Activated T-cell treated with anti-CD3 and anti-CD28 coated beads, Interleukin-2, amount 50 U/mL, for 4 hours (primary cell): ENCODE measurements around the gene ERCC2. TPM values are rescaled to one million over a fixed set of nuclear protein-coding genes. Genes with fewer than 3 reads are reported as not detected.
"Not testable (repeated sequence)": the region's sequence is repeated elsewhere in the genome, so short reads cannot be mapped to it uniquely, and the experiment has no call there.

Experiments used
- ATAC-seq, 2 donors: fragments of 200-7000 bp; cut with Tn5 transposase; one replicate each; pipeline ENCODE4 v1.10.0; 2021
- DNase-seq: peaks from one replicate; pipeline ENCODE4 v3.0.0-alpha.2; 2020
- H3K27me3 Mint-ChIP-seq: one replicate; pipeline ENCODE4 v1.8.0; 2021; ENCODE audit warnings: low read depth, mixed read lengths
- H3K36me3 Mint-ChIP-seq: one replicate; pipeline ENCODE4 v1.8.0; 2022; ENCODE audit warnings: mixed read lengths; ENCODE audit not compliant: insufficient read depth
- H3K4me1 Mint-ChIP-seq: one replicate; pipeline ENCODE4 v1.8.0; 2021; ENCODE audit warnings: low read depth, mixed read lengths
- H3K4me3 Mint-ChIP-seq: one replicate; pipeline ENCODE4 v1.8.0; 2021; ENCODE audit warnings: mild to moderate bottlenecking, moderate library complexity, mixed read lengths
- H3K9me3 Mint-ChIP-seq: one replicate; pipeline ENCODE4 v1.8.0; 2021; ENCODE audit warnings: mixed read lengths
- total RNA-seq, 3 donors: library from RNA; stranded (reverse); gene quantifications; one replicate each; pipeline ENCODE4 v1.2.1, GENCODE V29; 2021

The ERCC2 gene
- total RNA-seq, 3 donors from 2014 or later, result 22.2 to 23.8 (median 23.8) TPM

GRCh38 chr19:45320997-45321775, 49.2 kb downstream of the ERCC2 start:
- peaks cover 47% of the 10 kb centered on the region for H3K27me3 Mint-ChIP-seq

GRCh38 chr19:45315304-45315703, 55.1 kb downstream of the ERCC2 start:
- no peak for DNase-seq

More at GRCh38 chr19:45320997-45321775, 49.2 kb downstream of the ERCC2 start:
- Mint-ChIP-seq H3K9me3 (no peaks in the 10 kb centered on the region), H3K4me1 (no peaks in the 10 kb centered on the region), H3K4me3 (no peak overlapping the region), H3K36me3 (no peaks in the 10 kb centered on the region)
- DNase-seq, result no peak
- ATAC-seq, result no peak

GRCh38 chr19:45314708-45315245, 55.6 kb downstream of the ERCC2 start:
- no peaks in the 10 kb centered on the region for H3K36me3 Mint-ChIP-seq
- no peaks in the 10 kb centered on the region for H3K4me1 Mint-ChIP-seq
- peaks cover 43% of the 10 kb centered on the region for H3K27me3 Mint-ChIP-seq
- ATAC-seq (no peak), DNase-seq (no peak)
- no peak overlapping the region for H3K4me3 Mint-ChIP-seq
- no peaks in the 10 kb centered on the region for H3K9me3 Mint-ChIP-seq

More at GRCh38 chr19:45315304-45315703, 55.1 kb downstream of the ERCC2 start:
- H3K36me3 Mint-ChIP-seq, result no peaks in the 10 kb centered on the region
- H3K4me3 Mint-ChIP-seq, result no peak overlapping the region
- H3K9me3 Mint-ChIP-seq, result no peaks in the 10 kb centered on the region
- peaks cover 45% of the 10 kb centered on the region for H3K27me3 Mint-ChIP-seq
- ATAC-seq, result no peak
- no peaks in the 10 kb centered on the region for H3K4me1 Mint-ChIP-seq

GRCh38 chr19:45312285-45312684, 58.1 kb downstream of the ERCC2 start:
- not testable (repeated sequence) for H3K4me1 Mint-ChIP-seq, ATAC-seq, H3K4me3 Mint-ChIP-seq, H3K36me3 Mint-ChIP-seq, DNase-seq, H3K9me3 Mint-ChIP-seq
- H3K27me3 Mint-ChIP-seq, result peaks cover 29% of the 10 kb centered on the region

- Mint-ChIP-seq H3K36me3 (no peaks in the 10 kb centered on the region), H3K4me1 (no peaks in the 10 kb centered on the region), H3K9me3 (no peaks in the 10 kb centered on the region), H3K27me3 (peaks cover 25% of the 10 kb centered on the region), H3K4me3 (no peak overlapping the region)
- ATAC-seq (no peak), DNase-seq (no peak)
These were observed 58.8 kb downstream of the ERCC2 start for GRCh38 chr19:45311621-45312020.

GRCh38 chr19:45309322-45309721, 61.1 kb downstream of the ERCC2 start:
- H3K36me3 Mint-ChIP-seq, H3K4me1 Mint-ChIP-seq, DNase-seq, H3K9me3 Mint-ChIP-seq, ATAC-seq, H3K4me3 Mint-ChIP-seq: not testable (repeated sequence)
- peaks cover 12% of the 10 kb centered on the region for H3K27me3 Mint-ChIP-seq

GRCh38 chr19:45307361-45307760, 63.0 kb downstream of the ERCC2 start:
- H3K4me3 Mint-ChIP-seq, result no peak overlapping the region
- ATAC-seq, result no peak
- H3K36me3 Mint-ChIP-seq, result no peaks in the 10 kb centered on the region
- no peaks in the 10 kb centered on the region for H3K4me1 Mint-ChIP-seq
- no peaks in the 10 kb centered on the region for H3K9me3 Mint-ChIP-seq
- DNase-seq, result no peak
- peaks cover 7% of the 10 kb centered on the region for H3K27me3 Mint-ChIP-seq

GRCh38 chr19:45306518-45307027, 63.8 kb downstream of the ERCC2 start:
- H3K36me3 Mint-ChIP-seq, result peaks cover 4% of the 10 kb centered on the region
- ATAC-seq, result no peak
- no peaks in the 10 kb centered on the region for H3K4me1 Mint-ChIP-seq
- no peaks in the 10 kb centered on the region for H3K9me3 Mint-ChIP-seq
- no peak for DNase-seq
- peaks cover 6% of the 10 kb centered on the region for H3K27me3 Mint-ChIP-seq
- no peak overlapping the region for H3K4me3 Mint-ChIP-seq

GRCh38 chr19:45306040-45306439, 64.3 kb downstream of the ERCC2 start:
- DNase-seq (no peak), ATAC-seq (no peak)
- Mint-ChIP-seq H3K9me3 (no peaks in the 10 kb centered on the region), H3K36me3 (peaks cover 4% of the 10 kb centered on the region), H3K4me1 (no peaks in the 10 kb centered on the region), H3K27me3 (peaks cover 2% of the 10 kb centered on the region), H3K4me3 (no peak overlapping the region)

GRCh38 chr19:45305421-45305820, 65.0 kb downstream of the ERCC2 start:
- no peaks in the 10 kb centered on the region for H3K9me3 Mint-ChIP-seq
- peaks cover 4% of the 10 kb centered on the region for H3K36me3 Mint-ChIP-seq
- H3K27me3 Mint-ChIP-seq, result peaks cover 2% of the 10 kb centered on the region
- ATAC-seq (no peak), DNase-seq (no peak)
- no peaks in the 10 kb centered on the region for H3K4me1 Mint-ChIP-seq
- no peak overlapping the region for H3K4me3 Mint-ChIP-seq

- no peak overlapping the region for H3K4me3 Mint-ChIP-seq
These were observed 65.4 kb downstream of the ERCC2 start for GRCh38 chr19:45305007-45305406.

GRCh38 chr19:45304141-45304926, 66.0 kb downstream of the ERCC2 start:
- ATAC-seq (no peak), DNase-seq (no peak)
- peaks cover 9% of the 10 kb centered on the region for H3K36me3 Mint-ChIP-seq
- H3K9me3 Mint-ChIP-seq, result no peaks in the 10 kb centered on the region
- no peaks in the 10 kb centered on the region for H3K27me3 Mint-ChIP-seq
- no peaks in the 10 kb centered on the region for H3K4me1 Mint-ChIP-seq
- no peak overlapping the region for H3K4me3 Mint-ChIP-seq

More at GRCh38 chr19:45305007-45305406, 65.4 kb downstream of the ERCC2 start:
- Mint-ChIP-seq H3K36me3 (peaks cover 7% of the 10 kb centered on the region), H3K4me1 (no peaks in the 10 kb centered on the region), H3K9me3 (no peaks in the 10 kb centered on the region), H3K27me3 (peaks cover 2% of the 10 kb centered on the region)
- ATAC-seq (no peak), DNase-seq (no peak)

GRCh38 chr19:45303269-45304060, 66.9 kb downstream of the ERCC2 start:
- Mint-ChIP-seq H3K4me3 (no peak overlapping the region), H3K4me1 (no peaks in the 10 kb centered on the region), H3K9me3 (no peaks in the 10 kb centered on the region), H3K27me3 (no peaks in the 10 kb centered on the region), H3K36me3 (peaks cover 12% of the 10 kb centered on the region)
- DNase-seq, result no peak
- ATAC-seq, result no peak

- Mint-ChIP-seq H3K36me3 (peaks cover 16% of the 10 kb centered on the region), H3K9me3 (no peaks in the 10 kb centered on the region), H3K4me3 (no peak overlapping the region), H3K4me1 (no peaks in the 10 kb centered on the region), H3K27me3 (no peaks in the 10 kb centered on the region)
- DNase-seq (no peak), ATAC-seq (no peak)
These were observed 68.0 kb downstream of the ERCC2 start for GRCh38 chr19:45302416-45302815.
